ENCODE results near the gene CHRM4.

CHRM4 gene

GRCh38 chr11:46347637-46348311 is 43.8 kb downstream of the CHRM4 start:
- DNase-seq (ENCODE audit: low read depth), result no peak

- DNase-seq (ENCODE audit: low read depth), result peak; percentile 86
Observed at GRCh38 chr11:46346886-46347636, 44.5 kb downstream of the CHRM4 start, which contains the start of gene DGKZ. DGKZ (plus strand) TSS chr11:46347463; CDS start chr11:46347660, 197 bp downstream.

GRCh38 chr11:46345881-46346484 is 45.6 kb downstream of the CHRM4 start:
- DNase-seq (ENCODE audit: low read depth), result no peak

- DNase-seq (ENCODE audit: low read depth), result no peak
Observed at GRCh38 chr11:46345131-46345597, 46.4 kb downstream of the CHRM4 start.

GRCh38 chr11:46343520-46343919 is 48.1 kb downstream of the CHRM4 start:
- DNase-seq (ENCODE audit: low read depth), result no peak

GRCh38 chr11:46342239-46342638 is 49.3 kb downstream of the CHRM4 start:
- DNase-seq (ENCODE audit: low read depth), result no peak

GRCh38 chr11:46341454-46341853 is 50.1 kb downstream of the CHRM4 start:
- no peak for DNase-seq (ENCODE audit: low read depth)

- no peak for DNase-seq (ENCODE audit: low read depth)
Observed at GRCh38 chr11:46339816-46340215, 51.8 kb downstream of the CHRM4 start.

- DNase-seq (ENCODE audit: low read depth), result no peak
Observed at GRCh38 chr11:46338988-46339666, 52.4 kb downstream of the CHRM4 start.

- DNase-seq (ENCODE audit: low read depth), result no peak
Observed at GRCh38 chr11:46338636-46338987, 53.0 kb downstream of the CHRM4 start.

GRCh38 chr11:46337626-46338345 is 53.8 kb downstream of the CHRM4 start:
- no peak for DNase-seq (ENCODE audit: low read depth)

GRCh38 chr11:46336563-46337180 is 54.9 kb downstream of the CHRM4 start:
- no peak for DNase-seq (ENCODE audit: low read depth)

GRCh38 chr11:46335890-46336562 is 55.5 kb downstream of the CHRM4 start:
- no peak for DNase-seq (ENCODE audit: low read depth)

- no peak for DNase-seq (ENCODE audit: low read depth)
Observed at GRCh38 chr11:46335271-46335670, 56.3 kb downstream of the CHRM4 start.

GRCh38 chr11:46334211-46334610 is 57.4 kb downstream of the CHRM4 start:
- no peak for DNase-seq (ENCODE audit: low read depth)

Data from activated T-cell treated with anti-CD3 and anti-CD28 coated beads for 24 hours (primary cell).